Neural cell (in vitro differentiated cells): ENCODE results near the gene CTXND2. TPM values are rescaled to one million over a fixed set of nuclear protein-coding genes. Genes with fewer than 3 reads are reported as not detected.

Experiments
- H2AFZ ChIP-seq: fragments of 200-600, 300-800 bp; sonication (generic), shearing (Covaris generic); 2 replicates; pipeline ENCODE4 v1.6.0; 2014; ENCODE audit warnings: low read depth, mild to moderate bottlenecking, antibody characterized with exemption, low read length, moderate library complexity
- H3F3A ChIP-seq: fragments of 200-600 bp; shearing (Covaris generic); 2 replicates; pipeline ENCODE4 v1.6.1; 2016; ENCODE audit warnings: mild to moderate bottlenecking, moderate library complexity, mixed read lengths, antibody characterized with exemption, low read length; ENCODE audit not compliant: insufficient read depth, poor library complexity, severe bottlenecking
- H3K27ac ChIP-seq: fragments of 200-600, 300-800 bp; sonication (generic), shearing (Covaris generic); 2 replicates; pipeline ENCODE4 v1.5.1; 2014; ENCODE audit warnings: mild to moderate bottlenecking, low read length, moderate library complexity
- H3K27me3 ChIP-seq: fragments of 300-800, 200-600 bp; sonication (generic), shearing (Covaris generic); 2 replicates; pipeline ENCODE4 v1.6.0; 2014; ENCODE audit warnings: mild to moderate bottlenecking, low read depth, low read length, moderate library complexity; ENCODE audit not compliant: insufficient read depth
- H3K36me3 ChIP-seq: fragments of 300-800, 200-600 bp; sonication (generic), shearing (Covaris generic); 2 replicates; pipeline ENCODE4 v1.5.1; 2014; ENCODE audit warnings: mild to moderate bottlenecking, antibody characterized with exemption, low read length, moderate library complexity; ENCODE audit not compliant: insufficient read depth
- H3K4me2 ChIP-seq: fragments of 300-800, 200-600 bp; sonication (generic), shearing (Covaris generic); 2 replicates; pipeline ENCODE4 v1.6.0; 2014; ENCODE audit warnings: mild to moderate bottlenecking, low read length
- H3K4me3 ChIP-seq: fragments of 300-800, 200-600 bp; sonication (generic), shearing (Covaris generic); 2 replicates; pipeline ENCODE4 v1.5.1; 2014; ENCODE audit warnings: mild to moderate bottlenecking, low read length, moderate library complexity
- H3K79me2 ChIP-seq: fragments of 200-600 bp; shearing (Covaris generic); replicated peaks from 2 replicates; pipeline ENCODE4 v1.6.0; 2014; ENCODE audit warnings: mild to moderate bottlenecking, low read length, moderate library complexity; ENCODE audit not compliant: insufficient read depth
- H3K9ac ChIP-seq: fragments of 300-800, 200-600 bp; sonication (generic), shearing (Covaris generic); 2 replicates; pipeline ENCODE4 v1.6.1; 2016; ENCODE audit warnings: mild to moderate bottlenecking, low read length, mixed read lengths
- H3K9me2 ChIP-seq: fragments of 200-600 bp; shearing (Covaris generic); 2 replicates; pipeline ENCODE4 v1.6.1; 2016; ENCODE audit warnings: mild to moderate bottlenecking, low read length, mixed read lengths; ENCODE audit not compliant: insufficient read depth
- H3K9me3 ChIP-seq: fragments of 200-600, 300-800 bp; sonication (generic), shearing (Covaris generic); 2 replicates; pipeline ENCODE4 v1.6.1; 2016; ENCODE audit warnings: mild to moderate bottlenecking, mixed run types, low read length, moderate library complexity, mixed read lengths
- H4K20me1 ChIP-seq: fragments of 200-600 bp; shearing (Covaris generic); 2 replicates; pipeline ENCODE4 v1.6.1; 2016; ENCODE audit warnings: mild to moderate bottlenecking, mixed run types; ENCODE audit not compliant: insufficient read depth
- CTCF ChIP-seq: fragments of 450-650 bp; IDR thresholded peaks from 2 replicates; pipeline ENCODE4 v1.5.1; 2014; ENCODE audit warnings: antibody characterized with exemption, mild to moderate bottlenecking, moderate library complexity; ENCODE audit not compliant: poor library complexity, severe bottlenecking
- EP300 ChIP-seq: fragments of 450-650 bp; conservative IDR thresholded peaks from 2 replicates; pipeline ENCODE4 v1.6.1; 2014; ENCODE audit warnings: antibody characterized with exemption, mild to moderate bottlenecking, moderate library complexity; ENCODE audit not compliant: poor library complexity, severe bottlenecking
- EZH2 ChIP-seq: fragments of 200-600, 300-800 bp; shearing (Covaris generic), sonication (generic); IDR thresholded peaks from 2 replicates; pipeline ENCODE4 v1.6.1; 2014; ENCODE audit warnings: antibody characterized with exemption, low read length, borderline replicate concordance, mild to moderate bottlenecking; ENCODE audit not compliant: insufficient read depth, poor library complexity, severe bottlenecking
- MXI1 ChIP-seq: fragments of 450-650 bp; conservative IDR thresholded peaks from 2 replicates; pipeline ENCODE4 v1.6.1; 2014; ENCODE audit warnings: antibody characterized with exemption, mild to moderate bottlenecking; ENCODE audit not compliant: poor library complexity, severe bottlenecking
- POLR2AphosphoS5 ChIP-seq: IDR thresholded peaks from 2 replicates; pipeline ENCODE4 v1.6.1; 2012
- RAD21 ChIP-seq: fragments of 450-650 bp; conservative IDR thresholded peaks from 2 replicates; pipeline ENCODE4 v1.6.1; 2014; ENCODE audit warnings: antibody characterized with exemption, mild to moderate bottlenecking, moderate library complexity
- REST ChIP-seq: IDR thresholded peaks from 2 replicates; pipeline ENCODE4 v1.6.1; 2012; ENCODE audit warnings: borderline replicate concordance
- SMC3 ChIP-seq: fragments of 450-650 bp; conservative IDR thresholded peaks from 2 replicates; pipeline ENCODE4 v1.6.1; 2014; ENCODE audit warnings: antibody characterized with exemption, mild to moderate bottlenecking, moderate library complexity; ENCODE audit not compliant: poor library complexity
- TAF1 ChIP-seq: IDR thresholded peaks from 2 replicates; pipeline ENCODE4 v1.6.1; 2012; ENCODE audit warnings: low read depth
- polyA plus RNA-seq: library from polyadenylated mRNA; depleted of rRNA; stranded (reverse); fragments of >200 nt; gene quantifications from 2 replicates; pipeline ENCODE4 v1.2.3, GENCODE V29; 2014

The CTXND2 gene
- polyA plus RNA-seq, 1 donor from 2014 or later, result not detected

- peaks cover 11% of the 10 kb centered on the region for H3K36me3 ChIP-seq
- TF ChIP-seq POLR2AphosphoS5 (no peak), MXI1 (no peak), SMC3 (no peak), EZH2 (no peak), CTCF (no peak), RAD21 (no peak)
Observed at GRCh38 chr1:150944856-150945255, 57.9 kb downstream of the CTXND2 start.

GRCh38 chr1:150954708-150955107 is 67.8 kb downstream of the CTXND2 start:
- no peaks in the 10 kb centered on the region for H3K79me2 ChIP-seq
- no peak overlapping the region for H3K4me3 ChIP-seq
- no peak overlapping the region for H3K27ac ChIP-seq
- H3F3A ChIP-seq, result no peaks in the 10 kb centered on the region
- H2AFZ ChIP-seq, result no peak overlapping the region
- H3K9me3 ChIP-seq, result no peaks in the 10 kb centered on the region
- no peak overlapping the region for H3K9ac ChIP-seq
- H3K9me2 ChIP-seq, result no peaks in the 10 kb centered on the region
- no peak for TF ChIP-seq EP300
- TF ChIP-seq CTCF, result no peak
- peaks cover 10% of the 10 kb centered on the region for H3K36me3 ChIP-seq
- no peak overlapping the region for H3K4me2 ChIP-seq
- no peaks in the 10 kb centered on the region for H4K20me1 ChIP-seq
- no peaks in the 10 kb centered on the region for H3K27me3 ChIP-seq

More at GRCh38 chr1:150944856-150945255, 57.9 kb downstream of the CTXND2 start:
- Histone ChIP-seq H3K9me2 (no peaks in the 10 kb centered on the region), H3K27me3 (no peaks in the 10 kb centered on the region), H3K79me2 (no peaks in the 10 kb centered on the region), H4K20me1 (no peaks in the 10 kb centered on the region), H3K9me3 (no peaks in the 10 kb centered on the region), H3F3A (no peaks in the 10 kb centered on the region), H3K4me2 (no peak overlapping the region), H2AFZ (no peak overlapping the region), H3K4me3 (no peak overlapping the region), H3K27ac (no peak overlapping the region), H3K9ac (no peak overlapping the region)

- Histone ChIP-seq H3K27me3 (no peaks in the 10 kb centered on the region), H3K4me2 (no peak overlapping the region), H3K27ac (no peak overlapping the region), H4K20me1 (no peaks in the 10 kb centered on the region), H3K9me3 (no peaks in the 10 kb centered on the region), H2AFZ (no peak overlapping the region), H3K79me2 (no peaks in the 10 kb centered on the region), H3K9me2 (no peaks in the 10 kb centered on the region), H3K9ac (no peak overlapping the region), H3K36me3 (peaks cover 10% of the 10 kb centered on the region), H3K4me3 (no peak overlapping the region), H3F3A (no peaks in the 10 kb centered on the region)
- TF ChIP-seq REST (no peak), RAD21 (no peak), EP300 (no peak), CTCF (no peak), POLR2AphosphoS5 (no peak), TAF1 (no peak)
Observed at GRCh38 chr1:150955280-150955679, 68.3 kb downstream of the CTXND2 start.
